H9 (cell line): ENCODE measurements around the gene UBE2Z. TPM values are rescaled to one million over a fixed set of nuclear protein-coding genes. Genes with fewer than 3 reads are reported as not detected.
A peak's percentile ranks its signal among the peaks of the same experiment; 100 is the strongest.

Experiments
- DNase-seq: peaks from one replicate; pipeline ENCODE4 v3.0.0-alpha.2; 2017
- H2AFZ ChIP-seq: one replicate; pipeline ENCODE4 v1.6.1; 2013; ENCODE audit warnings: mild to moderate bottlenecking, low read length, control low read depth, moderate library complexity
- H2AK5ac ChIP-seq: 2 replicates; pipeline ENCODE4 v1.6.1; 2013; ENCODE audit warnings: low read length, control low read depth, mixed read lengths; ENCODE audit not compliant: insufficient read length
- H2BK120ac ChIP-seq: one replicate; pipeline ENCODE4 v1.6.1; 2013; ENCODE audit warnings: low read depth, mild to moderate bottlenecking, low read length, control low read depth, inconsistent platforms; ENCODE audit not compliant: poor library complexity, severe bottlenecking
- H2BK12ac ChIP-seq: 2 replicates; pipeline ENCODE4 v1.6.1; 2013; ENCODE audit warnings: low read length, control low read depth, mixed read lengths, low read depth; ENCODE audit not compliant: insufficient read length
- H2BK15ac ChIP-seq: 2 replicates; pipeline ENCODE4 v1.6.1; 2013; ENCODE audit warnings: low read depth, low read length, control low read depth
- H2BK20ac ChIP-seq: one replicate; pipeline ENCODE4 v1.6.1; 2013; ENCODE audit warnings: low read depth, mild to moderate bottlenecking, low read length, control low read depth, inconsistent platforms; ENCODE audit not compliant: poor library complexity, severe bottlenecking
- H2BK5ac ChIP-seq: 2 replicates; pipeline ENCODE4 v1.6.1; 2013; ENCODE audit warnings: low read length, control low read depth, mixed read lengths; ENCODE audit not compliant: insufficient read length
- H3K14ac ChIP-seq: 2 replicates; pipeline ENCODE4 v1.6.1; 2013; ENCODE audit warnings: low read length, control low read depth; ENCODE audit not compliant: insufficient read depth
- H3K18ac ChIP-seq: 2 replicates; pipeline ENCODE4 v1.6.1; 2013; ENCODE audit warnings: low read depth, mild to moderate bottlenecking, mixed read lengths, low read length, control low read depth; ENCODE audit not compliant: insufficient read length
- H3K23ac ChIP-seq: 2 replicates; pipeline ENCODE4 v1.6.1; 2013; ENCODE audit warnings: low read length, control low read depth, mixed read lengths, low read depth; ENCODE audit not compliant: insufficient read length
- H3K23me2 ChIP-seq: 2 replicates; pipeline ENCODE4 v1.6.1; 2013; ENCODE audit warnings: low read depth, mild to moderate bottlenecking, mixed read lengths, low read length, control low read depth; ENCODE audit not compliant: insufficient read length, poor library complexity, severe bottlenecking
- H3K27ac ChIP-seq: 2 replicates; pipeline ENCODE4 v1.5.1; 2013; ENCODE audit warnings: low read length, control low read depth, mixed read lengths, low read depth; ENCODE audit not compliant: insufficient read length
- H3K27me3 ChIP-seq: 2 replicates; pipeline ENCODE4 v1.6.1; 2013; ENCODE audit warnings: low read length, control low read depth, inconsistent platforms; ENCODE audit not compliant: insufficient read depth
- H3K4ac ChIP-seq: 2 replicates; pipeline ENCODE4 v1.6.1; 2013; ENCODE audit warnings: low read depth, mild to moderate bottlenecking, control low read depth, inconsistent platforms, low read length, moderate library complexity
- H3K4me1 ChIP-seq: 2 replicates; pipeline ENCODE4 v1.6.1; 2013; ENCODE audit warnings: low read length, control low read depth, inconsistent platforms; ENCODE audit not compliant: insufficient read depth
- H3K4me2 ChIP-seq: 2 replicates; pipeline ENCODE4 v1.6.1; 2013; ENCODE audit warnings: low read length, control low read depth, mixed read lengths; ENCODE audit not compliant: insufficient read length, insufficient read depth
- H3K56ac ChIP-seq: 2 replicates; pipeline ENCODE4 v1.6.1; 2013; ENCODE audit warnings: low read depth, mild to moderate bottlenecking, mixed read lengths, low read length, control low read depth; ENCODE audit not compliant: insufficient read length
- H3K79me1 ChIP-seq: 2 replicates; pipeline ENCODE4 v1.6.1; 2013; ENCODE audit warnings: low read depth, mild to moderate bottlenecking, moderate library complexity, low read length, control low read depth, inconsistent platforms; ENCODE audit not compliant: insufficient read depth, poor library complexity, severe bottlenecking
- H3K79me2 ChIP-seq: 2 replicates; pipeline ENCODE4 v1.6.1; 2013; ENCODE audit warnings: low read length, control low read depth, inconsistent platforms; ENCODE audit not compliant: insufficient read depth
- H3K9ac ChIP-seq: 2 replicates; pipeline ENCODE4 v1.6.1; 2013; ENCODE audit warnings: low read length, control low read depth, mixed read lengths; ENCODE audit not compliant: insufficient read length; ENCODE audit errors: extremely low read depth
- H3K9me3 ChIP-seq: one replicate; pipeline ENCODE4 v1.6.1; 2013; ENCODE audit warnings: low read depth, low read length, inconsistent platforms; ENCODE audit not compliant: control insufficient read depth
- H3T11ph ChIP-seq: one replicate; pipeline ENCODE4 v1.6.1; 2013; ENCODE audit warnings: mild to moderate bottlenecking, low read length, control low read depth, inconsistent platforms
- H4K20me1 ChIP-seq: one replicate; pipeline ENCODE4 v1.6.1; 2013; ENCODE audit not compliant: control insufficient read depth, insufficient read length, insufficient read depth
- H4K5ac ChIP-seq: 2 replicates; pipeline ENCODE4 v1.6.1; 2013; ENCODE audit warnings: low read depth, mild to moderate bottlenecking, mixed read lengths, low read length, control low read depth; ENCODE audit not compliant: insufficient read length
- H4K8ac ChIP-seq: replicated peaks from 2 replicates; pipeline ENCODE4 v1.6.1; 2013; ENCODE audit warnings: low read length, control low read depth, mixed read lengths, low read depth; ENCODE audit not compliant: insufficient read length
- H4K91ac ChIP-seq: 2 replicates; pipeline ENCODE4 v1.6.1; 2013; ENCODE audit warnings: low read depth, mild to moderate bottlenecking, moderate library complexity, mixed read lengths, low read length, control low read depth; ENCODE audit not compliant: insufficient read length
- H3K27ac Mint-ChIP-seq, 3 experiments: 2 replicates in 2 of 3; 3 replicates in 1 of 3; pipeline ENCODE4 v1.8.0; 2020 to 2021; ENCODE audit warnings: mixed read lengths in 3 of 3, mild to moderate bottlenecking in 1 of 3, moderate library complexity in 1 of 3
- H3K27me3 Mint-ChIP-seq: 2 replicates; pipeline ENCODE4 v1.8.0; 2021; ENCODE audit warnings: low read depth, mild to moderate bottlenecking, moderate library complexity, mixed read lengths
- H3K36me3 Mint-ChIP-seq, 3 experiments: 2 replicates in 2 of 3; 3 replicates in 1 of 3; pipeline ENCODE4 v1.8.0; 2020 to 2021; ENCODE audit warnings: low read depth in 3 of 3, mixed read lengths in 3 of 3; ENCODE audit not compliant: insufficient read depth in 1 of 3
- H3K4me1 Mint-ChIP-seq, 2 experiments: 2 replicates each; pipeline ENCODE4 v1.8.0; 2020; ENCODE audit warnings: mixed read lengths in 2 of 2
- H3K4me3 Mint-ChIP-seq, 2 experiments: 2 replicates in 1 of 2; 3 replicates in 1 of 2; pipeline ENCODE4 v1.8.0; 2020 to 2021; ENCODE audit warnings: mild to moderate bottlenecking in 2 of 2, mixed read lengths in 2 of 2, moderate library complexity in 1 of 2
- H3K9me3 Mint-ChIP-seq, 2 experiments: 2 replicates in 1 of 2; 3 replicates in 1 of 2; pipeline ENCODE4 v1.8.0; 2020; ENCODE audit warnings: mild to moderate bottlenecking in 2 of 2, mixed read lengths in 2 of 2, moderate library complexity in 1 of 2
- CTCF ChIP-seq: fragments of 200-600 bp; sonication (generic); conservative IDR thresholded peaks from 3 replicates; pipeline ENCODE4 v1.8.0; 2021; ENCODE audit warnings: antibody characterized with exemption, mild to moderate bottlenecking
- WGBS: extraction: QIAGEN DNeasy Blood & Tissue Kit; methylation state at CpG from one replicate; pipeline ENCODE4 v1.1.7; 2013; ENCODE audit warnings: missing lambda C conversion rate, low lambda C conversion rate, mixed read lengths; ENCODE audit not compliant: insufficient read length; ENCODE audit errors: extremely low coverage; 5-methylcytosine and 5-hydroxymethylcytosine counted together
- total RNA-seq: library from RNA; stranded (reverse); gene quantifications from 2 replicates; pipeline ENCODE4 v1.2.1, GENCODE V29; 2021

The UBE2Z gene
- total RNA-seq, 1 experiment from 2014 or later, result 80.0 TPM

- H3K27ac ChIP-seq, result no peak overlapping the region
- H2AFZ ChIP-seq, result no peak overlapping the region
- H3K9me3 ChIP-seq, result no peaks in the 10 kb centered on the region
- Mint-ChIP-seq H3K27ac (peak overlapping the region; percentile 41 to 97 (median 85)), H3K27me3 (no peaks in the 10 kb centered on the region), H3K4me1 (peaks cover 2 to 8% of the 10 kb centered on the region in 2 experiments; a peak in 3 of 4 replicates), H3K9me3 (no peaks in the 10 kb centered on the region), H3K36me3 (peaks cover 12 to 19% (median 12%) of the 10 kb centered on the region in 3 experiments; a peak in 5 of 7 replicates), H3K4me3 (peak overlapping the region; percentile 89 to 95)
- H2BK120ac ChIP-seq, result no peak overlapping the region
- peaks cover 4% of the 10 kb centered on the region for H3K79me1 ChIP-seq
- H3K4me1 ChIP-seq, result no peaks in the 10 kb centered on the region
- H3T11ph ChIP-seq, result no peak overlapping the region
- WGBS, result no CpG with 5 or more reads among the region's 24 CpGs
- H3K4ac ChIP-seq, result no peak overlapping the region
- H3K27me3 ChIP-seq, result no peaks in the 10 kb centered on the region
- peaks cover 7% of the 10 kb centered on the region for H3K23me2 ChIP-seq
- no peak for DNase-seq
- H2BK12ac ChIP-seq, result no peak overlapping the region
- no peak for TF ChIP-seq CTCF
- H2BK20ac ChIP-seq, result no peak overlapping the region
- no peak overlapping the region for H3K56ac ChIP-seq
- H3K9ac ChIP-seq, result peak overlapping the region; percentile 83
- H2AK5ac ChIP-seq, result no peak overlapping the region
- H4K91ac ChIP-seq, result no peak overlapping the region
- H4K8ac ChIP-seq, result no peak overlapping the region
- H4K20me1 ChIP-seq, result no peaks in the 10 kb centered on the region
- peak overlapping the region; percentile 82 for H3K4me2 ChIP-seq
- H2BK5ac ChIP-seq, result no peak overlapping the region
- H4K5ac ChIP-seq, result no peak overlapping the region
- H2BK15ac ChIP-seq, result no peak overlapping the region
- H3K14ac ChIP-seq, result no peak overlapping the region
- no peaks in the 10 kb centered on the region for H3K79me2 ChIP-seq
- no peak overlapping the region for H3K18ac ChIP-seq
- no peak overlapping the region for H3K23ac ChIP-seq
Observed at GRCh38 chr17:48892940-48893645, 15.1 kb upstream of the UBE2Z start.
